ENCODE results near the gene PAWR.

DNA sequence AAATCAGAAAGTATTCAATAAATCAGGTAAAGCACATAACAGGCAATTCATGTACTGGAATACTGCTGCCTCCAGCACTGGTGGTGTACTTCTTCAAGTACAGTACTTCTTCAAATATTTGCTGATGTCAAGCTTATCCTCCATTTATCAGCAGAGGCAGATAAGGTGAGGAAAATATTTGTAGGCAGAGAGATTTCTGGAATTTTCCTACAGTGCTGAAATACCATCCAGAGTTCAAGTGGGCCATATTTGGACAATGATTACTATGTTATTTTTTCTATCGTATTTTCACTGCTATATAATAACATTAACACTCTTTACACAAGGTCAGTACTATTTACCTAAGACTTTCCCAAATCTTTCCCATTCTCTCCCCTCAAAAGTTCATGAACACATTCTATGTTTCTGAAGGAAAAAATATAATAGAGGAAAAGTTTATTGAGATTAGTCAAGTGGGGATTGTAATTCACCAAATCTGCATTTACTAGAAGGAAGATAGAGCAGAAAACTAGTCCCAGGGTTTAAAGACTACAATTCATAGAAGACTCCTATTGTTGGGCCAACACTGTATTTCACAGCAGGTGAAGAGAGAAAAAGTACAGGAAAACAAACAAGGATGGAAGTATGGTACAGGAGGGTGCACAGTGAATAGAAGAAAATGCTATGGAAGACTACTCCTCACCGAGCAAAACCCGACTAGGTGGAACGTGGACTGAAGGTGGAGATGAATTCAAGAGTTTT is 141.1 kb downstream of the PAWR start:
- no peak for TF ChIP-seq EZH2 (IDR thresholded peaks at IDR 0.05; ENCODE audit: low read length)
- TF ChIP-seq, protein P1, sequence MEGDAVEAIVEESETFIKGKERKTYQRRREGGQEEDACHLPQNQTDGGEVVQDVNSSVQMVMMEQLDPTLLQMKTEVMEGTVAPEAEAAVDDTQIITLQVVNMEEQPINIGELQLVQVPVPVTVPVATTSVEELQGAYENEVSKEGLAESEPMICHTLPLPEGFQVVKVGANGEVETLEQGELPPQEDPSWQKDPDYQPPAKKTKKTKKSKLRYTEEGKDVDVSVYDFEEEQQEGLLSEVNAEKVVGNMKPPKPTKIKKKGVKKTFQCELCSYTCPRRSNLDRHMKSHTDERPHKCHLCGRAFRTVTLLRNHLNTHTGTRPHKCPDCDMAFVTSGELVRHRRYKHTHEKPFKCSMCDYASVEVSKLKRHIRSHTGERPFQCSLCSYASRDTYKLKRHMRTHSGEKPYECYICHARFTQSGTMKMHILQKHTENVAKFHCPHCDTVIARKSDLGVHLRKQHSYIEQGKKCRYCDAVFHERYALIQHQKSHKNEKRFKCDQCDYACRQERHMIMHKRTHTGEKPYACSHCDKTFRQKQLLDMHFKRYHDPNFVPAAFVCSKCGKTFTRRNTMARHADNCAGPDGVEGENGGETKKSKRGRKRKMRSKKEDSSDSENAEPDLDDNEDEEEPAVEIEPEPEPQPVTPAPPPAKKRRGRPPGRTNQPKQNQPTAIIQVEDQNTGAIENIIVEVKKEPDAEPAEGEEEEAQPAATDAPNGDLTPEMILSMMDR (optimal IDR thresholded peaks at IDR 0.05 in 1 of 3, IDR thresholded peaks at IDR 0.05 in 1 of 3, conservative IDR thresholded peaks at IDR 0.05 in 1 of 3; ENCODE audit: extremely low read depth in 1 of 3, insufficient read depth in 2 of 3, low read length in 3 of 3): no peak
